ENCODE measurements around the gene ZNF750.

Gene ZNF750

GRCh38 chr17:82872591-82873520, 33.0 kb upstream of the ZNF750 start:
- DNase-seq: no peak

- no peak for DNase-seq
These were observed 32.1 kb upstream of the ZNF750 start for GRCh38 chr17:82871776-82872561.

GRCh38 chr17:82871056-82871775, 31.4 kb upstream of the ZNF750 start:
- no peak for DNase-seq

GRCh38 chr17:82870541-82870940, 30.7 kb upstream of the ZNF750 start:
- no peak for DNase-seq

GRCh38 chr17:82870091-82870491, 30.3 kb upstream of the ZNF750 start:
- no peak for DNase-seq

- no peak for DNase-seq
These were observed 29.7 kb upstream of the ZNF750 start for GRCh38 chr17:82869536-82869935.

- no peak for DNase-seq
These were observed 28.9 kb upstream of the ZNF750 start for GRCh38 chr17:82868715-82869131.

GRCh38 chr17:82867763-82868325, 28.0 kb upstream of the ZNF750 start:
- no peak for DNase-seq

- no peak for DNase-seq
These were observed 26.9 kb upstream of the ZNF750 start for GRCh38 chr17:82866590-82867191.

- no peak for DNase-seq
These were observed 26.1 kb upstream of the ZNF750 start for GRCh38 chr17:82865774-82866395.

- DNase-seq: no peak
These were observed 25.5 kb upstream of the ZNF750 start for GRCh38 chr17:82865274-82865673.

- DNase-seq: no peak
These were observed 25.0 kb upstream of the ZNF750 start for GRCh38 chr17:82864713-82865248.

- DNase-seq: no peak
These were observed 24.3 kb upstream of the ZNF750 start for GRCh38 chr17:82863941-82864712.

GRCh38 chr17:82863383-82863940, 23.6 kb upstream of the ZNF750 start:
- no peak for DNase-seq

GRCh38 chr17:82862737-82863382, 23.0 kb upstream of the ZNF750 start:
- no peak for DNase-seq

GRCh38 chr17:82862191-82862590, 22.4 kb upstream of the ZNF750 start:
- DNase-seq: no peak

GRCh38 chr17:82861393-82861775, 21.6 kb upstream of the ZNF750 start:
- DNase-seq: no peak

GRCh38 chr17:82860606-82861392, 21.0 kb upstream of the ZNF750 start:
- no peak for DNase-seq

Data from NCI-H1930 (cell line).